ENCODE measurements around the gene GUCY1B1.

The GUCY1B1 gene

DNA sequence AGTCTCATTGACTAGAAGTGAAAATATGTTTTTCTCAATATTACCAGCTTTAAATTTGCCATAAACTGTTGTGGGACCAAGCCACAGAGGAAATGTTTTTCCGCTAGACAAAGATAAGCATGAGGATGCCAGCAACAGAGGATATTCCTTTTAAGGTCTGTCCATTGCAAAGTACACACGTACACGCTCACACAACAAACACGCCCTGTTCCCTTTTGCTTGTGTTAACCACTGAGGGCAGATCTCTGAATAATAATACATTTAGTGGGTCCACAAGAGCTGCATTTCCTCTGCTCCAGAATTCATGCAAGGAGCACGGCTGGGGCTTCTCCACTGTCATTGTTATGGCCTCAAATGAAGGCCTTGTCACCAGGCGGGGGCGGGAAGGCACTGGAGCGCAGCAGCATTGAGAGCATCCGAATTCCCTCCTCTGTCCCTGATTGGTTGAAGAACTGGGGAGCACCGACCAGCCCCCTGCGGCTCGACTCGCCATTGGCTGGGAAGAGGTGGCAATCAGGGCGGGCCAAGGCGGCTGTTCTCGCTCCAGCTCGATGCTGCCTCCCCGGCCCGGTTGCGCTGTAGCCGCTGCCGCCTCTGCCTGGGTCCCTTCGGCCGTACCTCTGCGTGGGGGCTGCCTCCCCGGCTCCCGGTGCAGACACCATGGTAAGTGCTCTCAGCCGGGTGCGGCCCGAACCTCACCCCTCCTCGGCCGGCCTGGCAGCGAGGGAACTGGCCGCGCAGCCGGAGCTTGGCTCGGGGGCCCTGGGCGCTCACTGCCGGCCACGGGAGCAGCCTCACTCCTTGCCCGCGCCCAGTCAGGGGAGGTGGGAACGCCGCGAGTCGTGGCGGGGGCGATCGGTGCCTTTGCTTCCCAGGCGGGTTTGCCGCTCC, at the start of gene GUCY1B1:
Gene GUCY1B1, plus strand, starts transcription at position 541 of the 891 bp plus-strand sequence. Its CDS starts 120 bp downstream, at position 661.
- in situ Hi-C loops (cut with MboI; ENCODE audit: low sequenced_read_pairs): no loop called here

DNA sequence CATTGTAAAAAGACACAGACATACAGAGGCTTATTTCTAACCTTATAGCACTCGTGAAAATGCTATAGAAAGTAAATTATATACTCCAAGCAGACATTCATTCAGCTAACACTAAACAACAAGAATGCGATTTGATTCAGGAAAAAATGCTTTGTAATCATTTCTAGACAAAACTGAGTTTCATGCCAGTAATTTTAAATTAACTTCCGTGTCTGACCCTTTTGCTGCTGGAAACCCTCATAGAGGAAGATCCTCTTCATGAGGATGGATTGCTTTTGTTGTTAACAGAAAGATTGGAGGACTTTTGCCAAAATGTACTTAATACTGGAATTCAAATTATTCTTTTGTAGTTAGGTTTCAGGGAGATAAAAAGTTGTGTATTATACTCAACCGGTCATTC, 48.9 kb upstream of the GUCY1B1 start:
- in situ Hi-C loops (cut with MboI; ENCODE audit: low sequenced_read_pairs): no loop called here

DNA sequence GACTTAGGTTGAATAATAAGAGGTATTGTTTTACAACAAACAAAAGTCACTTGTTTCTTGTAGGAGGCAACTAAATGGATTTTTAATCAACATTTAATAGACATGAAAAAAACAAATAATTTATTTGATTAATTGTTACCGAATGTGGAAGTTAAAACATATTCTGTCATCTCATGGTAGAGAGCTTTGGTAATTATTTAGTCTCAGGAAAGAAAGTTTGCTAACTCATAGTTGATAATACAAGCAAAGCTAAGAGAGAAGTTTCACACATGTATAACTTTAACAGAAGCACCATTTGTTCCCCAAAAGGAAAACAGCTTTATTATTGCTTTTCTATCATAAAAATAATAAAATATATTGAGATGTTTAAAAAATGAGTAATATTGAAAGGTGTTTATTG, 47.3 kb upstream of the GUCY1B1 start:
- in situ Hi-C loops (cut with MboI; ENCODE audit: low sequenced_read_pairs): no loop called here

DNA sequence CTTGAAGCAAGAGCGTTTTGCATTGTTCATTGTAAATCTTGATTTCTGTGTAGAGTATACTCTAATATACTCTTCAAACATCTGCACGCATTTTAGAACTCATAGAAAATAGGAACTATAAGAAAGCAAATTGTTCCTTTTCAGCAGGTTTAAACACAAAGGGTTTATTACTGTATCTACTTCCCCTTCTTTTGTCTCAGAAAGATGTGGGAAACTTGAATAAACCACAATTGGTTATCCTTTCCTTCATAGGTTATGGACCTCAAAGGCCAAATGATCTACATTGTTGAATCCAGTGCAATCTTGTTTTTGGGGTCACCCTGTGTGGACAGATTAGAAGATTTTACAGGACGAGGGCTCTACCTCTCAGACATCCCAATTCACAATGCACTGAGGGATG, 46.0 kb upstream of the GUCY1B1 start:
- in situ Hi-C loops (cut with MboI; ENCODE audit: low sequenced_read_pairs): no loop called here

DNA sequence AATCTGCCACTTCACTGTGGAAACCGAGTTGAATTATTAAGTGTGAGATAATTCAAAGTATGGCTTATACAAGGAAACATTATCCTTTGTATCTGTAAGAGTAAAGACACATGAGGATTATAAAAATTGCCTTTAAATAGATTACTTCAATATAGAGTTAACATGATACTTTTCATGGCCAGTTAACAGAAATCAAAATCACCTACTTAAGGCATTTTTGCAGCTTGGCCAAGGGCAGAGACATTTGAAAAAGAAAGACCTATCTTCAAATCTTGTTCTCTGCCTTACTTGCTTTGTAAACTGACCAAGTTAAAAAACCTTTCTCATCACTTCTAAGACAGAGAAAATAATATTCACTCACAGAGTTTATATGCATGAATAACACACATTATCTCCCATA, 44.9 kb upstream of the GUCY1B1 start:
- in situ Hi-C loops (cut with MboI; ENCODE audit: low sequenced_read_pairs): no loop called here

DNA sequence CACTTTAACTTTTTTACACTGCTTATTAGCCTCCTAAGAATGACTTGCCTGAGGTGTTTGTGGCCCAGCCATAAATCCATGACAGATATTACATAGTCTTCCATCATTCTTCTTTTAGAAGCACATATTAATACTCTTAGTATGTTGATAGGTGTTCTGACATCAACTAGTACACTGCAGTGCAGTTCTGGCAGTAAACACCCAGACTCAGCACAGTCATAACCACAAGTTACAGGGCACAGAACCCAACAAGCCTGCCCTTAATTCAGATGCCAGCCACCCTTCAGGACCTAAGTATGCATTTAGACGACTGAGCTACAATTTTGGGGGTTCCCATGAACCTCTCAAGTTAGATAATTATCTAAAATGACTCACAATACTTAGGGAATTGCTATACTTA, 36.5 kb upstream of the GUCY1B1 start:
- in situ Hi-C loops (cut with MboI; ENCODE audit: low sequenced_read_pairs): no loop called here

DNA sequence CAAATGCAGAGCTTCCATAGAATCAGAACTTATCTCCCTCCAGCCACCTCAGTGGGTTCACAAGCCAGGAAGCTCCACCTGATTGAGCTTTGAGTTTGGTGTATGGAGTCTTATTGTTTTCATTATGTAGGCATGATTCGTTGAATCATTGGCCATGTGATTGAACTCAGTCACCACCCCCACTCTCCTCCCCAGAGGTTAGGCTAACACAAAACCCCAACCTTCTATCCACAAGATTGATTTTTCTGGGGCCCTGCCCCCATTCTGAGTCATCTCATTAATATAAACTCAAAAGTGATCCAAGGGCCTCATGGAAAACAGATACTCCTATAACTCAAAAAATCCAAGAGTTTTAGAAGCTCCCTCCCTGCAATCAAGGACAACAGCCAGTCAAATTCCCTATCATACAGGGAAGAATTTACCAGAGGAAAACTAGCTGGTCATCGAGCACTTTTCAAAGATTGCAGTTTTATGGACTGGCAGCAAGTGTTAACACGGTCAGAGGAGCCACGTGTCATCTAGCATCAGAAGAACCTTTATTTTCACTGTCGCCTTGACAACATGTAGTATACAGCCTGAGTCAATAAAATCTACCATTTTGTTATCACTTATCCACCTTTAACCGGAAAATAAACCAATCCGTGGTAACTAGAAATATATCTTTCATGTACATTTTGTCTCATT, 35.9 kb upstream of the GUCY1B1 start:
- in situ Hi-C loops (cut with MboI; ENCODE audit: low sequenced_read_pairs): no loop called here

DNA sequence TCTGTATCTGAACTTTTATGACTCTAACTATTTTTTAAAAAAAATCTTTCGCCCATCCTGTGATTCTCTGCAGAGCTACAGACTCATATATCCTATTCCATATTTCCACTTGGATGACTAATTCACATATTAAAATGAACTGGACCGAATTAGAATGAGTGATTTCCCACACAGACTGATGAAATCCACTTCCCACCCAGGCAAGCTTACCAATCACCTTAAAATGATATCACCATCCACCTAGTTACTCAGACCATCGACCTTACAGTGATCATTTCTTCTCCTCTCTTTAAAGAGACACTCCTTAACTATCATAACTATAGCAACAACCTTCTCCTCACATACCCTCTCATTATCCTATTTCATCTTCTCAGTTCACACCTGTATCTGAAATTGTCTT, 34.1 kb upstream of the GUCY1B1 start:
- in situ Hi-C loops (cut with MboI; ENCODE audit: low sequenced_read_pairs): no loop called here

DNA sequence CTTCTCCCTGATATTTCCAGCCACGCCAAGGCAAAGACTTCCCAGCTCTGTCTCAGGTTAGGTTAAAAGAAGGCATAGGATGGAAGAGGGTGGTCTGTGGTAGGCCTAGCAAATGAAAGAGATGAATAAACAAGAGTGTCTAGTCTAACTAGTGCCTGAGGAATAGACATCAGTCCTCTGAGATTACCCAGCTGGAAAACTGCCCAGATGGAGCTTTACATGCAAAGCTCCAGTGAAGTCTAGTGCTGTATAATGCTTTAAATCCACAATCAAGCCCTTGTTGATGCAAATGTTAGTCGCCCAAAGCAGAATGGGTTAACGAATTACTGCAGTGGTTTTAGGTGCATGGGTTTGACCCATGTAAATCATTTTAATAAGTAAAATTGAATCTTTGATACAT, 24.8 kb upstream of the GUCY1B1 start:
- in situ Hi-C loops (cut with MboI; ENCODE audit: low sequenced_read_pairs): no loop called here

DNA sequence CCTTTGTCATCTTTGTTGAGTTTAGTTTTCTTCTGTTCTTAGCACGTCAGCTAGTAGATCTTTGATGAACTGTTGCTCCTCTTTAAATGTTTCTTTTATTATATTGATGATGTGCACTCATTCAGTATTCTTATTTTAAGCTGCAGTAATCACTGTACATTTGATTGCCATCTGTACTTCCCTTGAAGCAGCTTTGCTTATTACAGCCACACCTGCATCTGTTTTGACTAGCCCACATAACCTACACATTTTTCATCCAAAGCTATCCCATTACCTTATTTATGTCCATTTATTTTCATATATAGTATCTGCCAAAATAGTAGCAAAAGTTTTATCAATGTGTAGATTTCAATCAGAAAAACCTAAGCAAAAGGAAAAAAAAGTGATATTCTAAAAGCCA, 23.9 kb upstream of the GUCY1B1 start:
- in situ Hi-C loops (cut with MboI; ENCODE audit: low sequenced_read_pairs): no loop called here

DNA sequence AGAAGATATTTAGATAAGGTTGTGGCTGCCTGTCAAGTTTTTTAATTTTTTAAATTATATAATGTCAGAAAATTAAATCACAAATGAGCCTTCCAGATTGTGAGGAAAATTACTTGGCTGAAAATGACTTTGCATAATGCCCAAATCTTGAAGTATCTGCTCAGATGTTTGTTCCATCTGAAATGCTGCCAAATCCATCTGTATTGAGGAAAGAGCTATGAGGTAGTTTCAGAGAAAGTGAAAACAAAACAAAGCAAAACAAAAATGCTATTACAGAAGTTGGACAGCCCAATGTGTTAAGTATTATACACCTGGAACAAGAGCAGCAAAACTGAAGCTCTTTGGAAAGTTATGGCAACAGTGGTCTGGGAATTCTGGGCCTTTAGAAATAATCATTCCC, 23.3 kb upstream of the GUCY1B1 start:
- in situ Hi-C loops (cut with MboI; ENCODE audit: low sequenced_read_pairs): no loop called here

DNA sequence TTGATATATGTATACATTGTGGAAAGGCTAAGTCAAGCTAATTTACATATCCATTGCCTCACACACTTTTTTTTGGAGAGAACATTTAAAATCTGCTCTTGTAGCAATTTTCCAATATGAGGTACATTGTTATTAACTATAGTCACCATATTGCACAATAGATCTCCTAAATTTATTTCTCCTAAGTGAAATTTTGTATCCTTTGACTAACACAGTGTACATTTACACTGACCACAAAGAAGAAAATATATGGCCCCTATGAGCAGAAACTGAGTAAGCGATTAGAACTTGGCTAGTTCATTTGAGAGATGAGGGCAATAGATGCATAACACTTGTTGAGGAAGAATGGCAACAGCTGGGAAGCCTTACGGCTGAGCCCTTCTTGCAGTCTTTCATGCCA, 20.3 kb upstream of the GUCY1B1 start:
- in situ Hi-C loops (cut with MboI; ENCODE audit: low sequenced_read_pairs): no loop called here

DNA sequence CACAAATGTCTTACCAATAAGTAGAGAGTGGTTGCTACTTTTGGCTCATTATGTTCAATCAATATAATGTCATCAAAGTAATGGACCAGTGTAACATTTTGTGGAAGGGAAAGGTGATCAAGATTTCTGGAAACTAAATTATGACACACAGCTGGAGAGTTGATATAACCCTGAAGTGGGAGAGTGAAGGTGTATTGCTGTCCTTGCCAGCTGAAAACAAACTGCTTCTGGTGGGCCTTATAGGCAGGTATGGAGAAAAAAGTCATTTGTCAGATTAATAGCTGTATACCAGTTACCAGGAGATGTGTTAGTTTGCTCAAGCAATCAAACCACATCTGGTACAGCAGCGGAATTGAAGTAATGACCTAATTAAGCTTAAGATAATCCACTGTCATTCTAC, 17.3 kb upstream of the GUCY1B1 start:
- in situ Hi-C loops (cut with MboI; ENCODE audit: low sequenced_read_pairs): no loop called here

DNA sequence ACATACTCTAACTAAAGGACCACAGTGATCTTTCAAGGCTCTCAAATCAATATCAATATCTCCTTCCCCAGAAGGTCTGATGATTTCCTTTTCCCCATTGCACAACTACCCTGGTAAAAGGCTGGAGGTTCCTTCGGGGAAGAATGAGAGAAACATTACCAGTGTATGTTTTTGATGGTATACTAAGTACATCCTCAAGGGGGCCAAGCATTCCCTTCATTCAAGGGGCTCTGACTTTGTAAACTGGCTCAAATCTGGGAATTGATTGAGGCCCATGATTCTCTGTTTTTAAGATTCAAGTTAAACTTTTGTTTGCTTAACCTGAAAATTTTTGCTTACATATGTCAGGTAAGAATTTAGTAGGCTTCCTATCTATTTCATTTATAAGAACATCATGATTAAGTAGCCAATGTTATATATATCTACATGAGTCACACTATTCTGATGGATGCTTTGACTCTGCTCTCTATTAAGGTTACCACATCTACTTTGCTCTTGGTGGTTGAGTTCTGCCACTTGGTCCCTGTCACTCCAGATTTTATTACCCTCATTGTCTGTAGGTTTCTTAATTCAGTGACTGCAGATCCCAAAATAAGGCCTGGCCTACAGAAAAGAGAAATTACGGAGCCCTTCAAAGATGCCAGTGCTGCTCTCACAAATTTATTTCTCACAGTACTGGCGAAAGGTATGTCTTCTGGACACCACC, 16.4 kb upstream of the GUCY1B1 start:
- in situ Hi-C loops (cut with MboI; ENCODE audit: low sequenced_read_pairs): no loop called here

DNA sequence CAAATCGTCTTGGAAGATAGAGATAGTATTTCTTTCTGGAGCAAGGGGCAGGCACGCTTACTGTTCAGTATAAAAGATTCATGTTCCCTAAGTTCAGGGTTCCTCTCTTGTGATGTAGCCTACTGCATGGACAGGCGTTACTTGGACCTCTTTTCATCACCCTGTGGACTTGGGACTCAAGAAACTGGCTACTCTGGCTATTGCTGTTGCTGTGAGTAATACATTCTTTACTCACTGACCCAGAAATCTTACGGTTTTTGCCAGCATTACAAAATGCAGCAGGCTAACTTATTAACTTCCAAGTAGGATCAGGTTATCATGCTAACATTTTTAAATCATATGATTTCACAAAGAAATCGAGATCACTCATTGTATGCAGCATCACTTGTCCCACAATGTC, 12.8 kb upstream of the GUCY1B1 start:
- in situ Hi-C loops (cut with MboI; ENCODE audit: low sequenced_read_pairs): no loop called here

DNA sequence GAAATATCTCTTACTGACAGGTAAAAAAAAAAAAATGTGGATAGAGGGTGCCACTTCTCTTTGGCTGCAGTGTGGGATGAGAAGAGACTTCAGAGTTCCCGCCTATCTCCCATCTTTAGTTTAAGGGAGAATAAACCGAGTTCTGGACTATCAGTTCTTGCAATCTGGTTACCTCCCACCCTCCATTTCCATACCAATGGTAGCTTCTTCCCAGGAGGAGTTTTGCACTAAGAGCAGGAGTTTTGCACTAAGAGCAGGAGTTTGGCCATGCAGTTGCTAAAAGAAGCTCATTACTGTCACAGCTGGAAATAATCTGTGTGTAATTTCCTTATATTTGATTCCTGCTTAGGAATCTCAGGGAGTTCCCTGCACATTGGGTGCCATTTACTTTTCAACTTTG, 10.8 kb upstream of the GUCY1B1 start:
- in situ Hi-C loops (cut with MboI; ENCODE audit: low sequenced_read_pairs): no loop called here

DNA sequence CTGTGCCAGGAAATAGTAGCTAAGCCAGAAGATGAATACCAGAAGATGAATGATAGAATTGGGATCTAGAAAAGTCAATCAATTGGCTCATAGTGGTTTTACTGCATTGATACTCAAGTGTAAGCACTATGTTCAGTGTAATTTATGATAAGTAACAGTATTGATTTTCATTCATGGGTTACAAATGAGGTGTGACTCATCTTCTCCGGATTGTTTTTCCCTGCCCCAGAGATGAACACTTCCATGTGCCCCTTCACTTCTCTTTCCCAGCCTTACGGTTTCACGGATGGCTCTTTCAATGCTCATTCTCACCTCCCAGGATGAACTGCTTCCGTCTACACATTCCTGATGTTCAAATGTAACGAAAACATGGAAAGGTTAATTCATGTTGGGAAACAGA, 9.8 kb upstream of the GUCY1B1 start:
- in situ Hi-C loops (cut with MboI; ENCODE audit: low sequenced_read_pairs): no loop called here

DNA sequence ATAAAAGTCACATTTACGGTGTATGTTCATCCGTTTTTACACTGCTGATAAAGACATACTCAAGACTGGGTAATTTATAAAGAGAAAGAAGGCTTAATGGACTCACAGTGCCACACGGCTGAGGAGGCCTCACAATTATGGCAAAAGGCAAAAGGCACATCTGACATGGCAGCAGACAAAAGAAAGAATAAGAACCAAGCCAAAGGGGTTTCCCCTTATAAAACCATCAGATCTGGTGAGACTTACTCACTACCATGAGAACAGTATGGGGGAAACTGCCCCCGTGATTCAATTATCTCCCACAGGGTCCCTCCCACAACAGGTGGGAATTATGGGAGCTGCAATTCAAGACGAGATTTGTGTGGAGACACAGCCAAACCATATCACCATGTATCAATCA, 7.3 kb upstream of the GUCY1B1 start:
- in situ Hi-C loops (cut with MboI; ENCODE audit: low sequenced_read_pairs): no loop called here

DNA sequence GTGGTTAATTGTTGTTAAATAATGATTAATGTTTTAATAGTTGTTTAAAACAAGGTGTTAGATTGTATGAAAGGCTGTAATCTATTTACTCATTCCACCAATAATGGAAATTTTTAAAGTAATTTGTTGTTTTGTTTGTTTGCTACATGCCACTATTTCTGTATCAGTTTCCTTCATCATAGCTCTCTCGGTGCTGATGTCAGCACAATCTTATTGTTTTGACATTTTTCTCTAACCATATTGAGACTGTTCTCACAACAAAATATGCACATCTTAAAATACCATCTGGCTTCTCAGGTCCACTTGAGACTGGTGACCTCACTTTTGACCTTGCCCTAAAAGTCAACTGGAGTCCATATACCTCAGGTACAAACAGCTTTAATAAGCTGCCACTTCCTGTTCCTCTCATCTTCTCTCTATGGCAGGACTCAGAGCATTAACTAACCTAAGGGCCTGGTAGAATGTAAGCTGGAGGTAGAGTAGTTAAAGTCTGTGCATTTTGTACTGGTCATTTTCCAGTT, 1.0 kb upstream of the GUCY1B1 start:
- in situ Hi-C loops (cut with MboI; ENCODE audit: low sequenced_read_pairs): no loop called here

DNA sequence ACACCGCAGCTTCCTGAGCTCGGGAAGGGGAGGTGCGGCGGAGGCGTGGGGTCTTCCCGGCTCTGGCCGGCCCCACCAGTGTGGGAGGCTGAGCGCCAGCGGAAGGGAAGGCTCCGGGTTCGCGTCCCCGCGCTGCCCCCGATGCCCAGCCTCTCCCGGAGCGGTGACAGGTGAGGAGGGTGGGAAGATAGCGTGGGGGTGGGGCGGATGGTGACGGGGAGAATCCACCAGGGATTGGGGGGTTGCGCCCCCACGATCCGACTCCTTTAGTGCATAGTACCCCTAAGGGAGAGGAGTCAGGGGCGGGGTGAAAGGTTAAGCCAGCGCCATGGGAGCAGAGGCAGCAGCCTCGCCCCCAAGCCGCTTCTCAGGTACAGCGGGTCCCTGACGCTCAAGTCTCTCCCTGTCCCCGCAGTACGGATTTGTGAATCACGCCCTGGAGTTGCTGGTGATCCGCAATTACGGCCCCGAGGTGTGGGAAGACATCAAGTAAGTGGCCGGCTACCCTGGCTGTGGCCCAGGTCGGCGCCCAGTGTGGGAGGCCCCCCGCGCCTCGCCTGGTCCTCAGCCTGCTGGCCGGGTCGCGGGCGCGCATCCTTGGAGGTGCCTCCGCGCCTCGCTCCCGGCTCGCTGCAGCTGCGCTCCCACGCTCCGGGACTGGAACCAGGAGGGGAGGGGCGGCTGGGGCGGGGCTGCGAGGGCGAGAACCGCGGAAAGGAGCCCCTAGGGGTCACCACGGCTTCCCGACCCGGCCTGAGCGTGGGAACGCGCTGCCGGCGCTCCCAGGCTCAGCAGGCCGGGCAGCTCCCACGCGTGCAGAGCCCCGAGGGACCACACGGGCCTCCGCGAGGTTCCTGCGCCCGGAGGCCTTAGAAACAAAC, 791 bp downstream of the GUCY1B1 start:
- in situ Hi-C loops (cut with MboI; ENCODE audit: low sequenced_read_pairs): no loop called here

DNA sequence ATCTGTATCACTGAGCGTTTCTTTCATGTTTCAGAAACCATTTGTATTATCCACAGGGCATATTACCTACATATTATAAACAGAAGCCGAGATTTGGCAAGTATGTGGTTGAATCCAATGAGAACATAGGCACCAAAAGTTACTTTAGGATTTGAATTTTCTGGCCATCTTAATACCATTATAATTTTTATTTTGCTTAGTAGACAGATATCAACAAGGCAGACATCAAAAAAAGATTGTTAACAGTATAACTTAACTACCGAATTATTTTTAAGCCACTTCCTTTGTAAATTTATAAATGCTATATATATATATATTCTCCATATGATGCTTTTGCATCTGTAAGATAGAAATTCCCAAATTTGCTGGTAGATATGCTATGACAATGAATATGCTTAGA, 2.2 kb downstream of the GUCY1B1 start:
- in situ Hi-C loops (cut with MboI; ENCODE audit: low sequenced_read_pairs): no loop called here
